ENCODE results near the gene PRR18.

- TF ChIP-seq CTCF (IDR thresholded peaks at IDR 0.05) (no peak), POLR2A (IDR thresholded peaks at IDR 0.05) (no peak)
Observed at GRCh38 chr6:166274739-166275370, 33.3 kb downstream of the PRR18 start.

All from heart left ventricle (tissue), 13 donors.